ENCODE data around the gene ATM.
"Not testable (repeated sequence)": the region's sequence is repeated elsewhere in the genome, so short reads cannot be mapped to it uniquely, and the experiment has no call there.

Gene ATM

GRCh38 chr11:108369064-108369463 lies 146.2 kb downstream of the ATM start:
- TF ChIP-seq ZC3H10 (CRISPR knock-in tag; IDR thresholded peaks at IDR 0.05) (no peak), ISL1 (CRISPR knock-in tag; IDR thresholded peaks at IDR 0.05) (no peak), OSR1 (CRISPR knock-in tag; IDR thresholded peaks at IDR 0.05) (no peak)

GRCh38 chr11:108370315-108370714 lies 147.4 kb downstream of the ATM start:
- no peak for TF ChIP-seq ZC3H10 (CRISPR knock-in tag; IDR thresholded peaks at IDR 0.05)
- TF ChIP-seq ZNF565 (CRISPR knock-in tag; conservative IDR thresholded peaks at IDR 0.05; ENCODE audit: low read depth): no peak
- no peak for TF ChIP-seq ZNF8 (CRISPR knock-in tag; IDR thresholded peaks at IDR 0.05)
- TF ChIP-seq ZFP30 (CRISPR knock-in tag; IDR thresholded peaks at IDR 0.05): no peak
- TF ChIP-seq TOX (CRISPR knock-in tag; IDR thresholded peaks at IDR 0.05; ENCODE audit: borderline replicate concordance): no peak
- no peak for TF ChIP-seq PPARA (CRISPR knock-in tag; IDR thresholded peaks at IDR 0.05; ENCODE audit: borderline replicate concordance)
- no peak for TF ChIP-seq CSDC2 (CRISPR knock-in tag; IDR thresholded peaks at IDR 0.05)
- TF ChIP-seq OSR1 (CRISPR knock-in tag; IDR thresholded peaks at IDR 0.05): no peak
- TF ChIP-seq SNAI2 (CRISPR knock-in tag; IDR thresholded peaks at IDR 0.05): no peak
- no peak for TF ChIP-seq CREB5 (CRISPR knock-in tag; IDR thresholded peaks at IDR 0.05; ENCODE audit: low read depth)
- TF ChIP-seq PATZ1 (CRISPR knock-in tag; IDR thresholded peaks at IDR 0.05; ENCODE audit: borderline replicate concordance): no peak
- TF ChIP-seq BACH2 (CRISPR knock-in tag; IDR thresholded peaks at IDR 0.05; ENCODE audit: borderline replicate concordance): no peak
- no peak for TF ChIP-seq TCF4 (CRISPR knock-in tag; IDR thresholded peaks at IDR 0.05; ENCODE audit: borderline replicate concordance)
- no peak for ATAC-seq

More at GRCh38 chr11:108369064-108369463, 146.2 kb downstream of the ATM start:
- no peak for ATAC-seq

- TF ChIP-seq ESRRG (CRISPR knock-in tag; IDR thresholded peaks at IDR 0.05) (no peak), ZNF8 (CRISPR knock-in tag; IDR thresholded peaks at IDR 0.05) (no peak), PATZ1 (CRISPR knock-in tag; IDR thresholded peaks at IDR 0.05; ENCODE audit: borderline replicate concordance) (no peak), ZC3H10 (CRISPR knock-in tag; IDR thresholded peaks at IDR 0.05) (no peak), POU6F1 (CRISPR knock-in tag; IDR thresholded peaks at IDR 0.05; ENCODE audit: borderline replicate concordance, low read depth) (no peak), BACH2 (CRISPR knock-in tag; IDR thresholded peaks at IDR 0.05; ENCODE audit: borderline replicate concordance) (no peak), ISL1 (CRISPR knock-in tag; IDR thresholded peaks at IDR 0.05) (no peak), TSHZ2 (CRISPR knock-in tag; IDR thresholded peaks at IDR 0.05) (no peak), OSR1 (CRISPR knock-in tag; IDR thresholded peaks at IDR 0.05) (no peak), ARNTL (CRISPR knock-in tag; IDR thresholded peaks at IDR 0.05; ENCODE audit: borderline replicate concordance, low read depth) (no peak), ZNF70 (CRISPR knock-in tag; IDR thresholded peaks at IDR 0.05) (no peak), GLIS3 (CRISPR knock-in tag; IDR thresholded peaks at IDR 0.05) (no peak), RARB (CRISPR knock-in tag; IDR thresholded peaks at IDR 0.05) (no peak), CSRNP3 (CRISPR knock-in tag; IDR thresholded peaks at IDR 0.05) (no peak), PPARA (CRISPR knock-in tag; IDR thresholded peaks at IDR 0.05; ENCODE audit: borderline replicate concordance) (no peak), CSDC2 (CRISPR knock-in tag; IDR thresholded peaks at IDR 0.05) (no peak), ZNF565 (CRISPR knock-in tag; conservative IDR thresholded peaks at IDR 0.05; ENCODE audit: low read depth) (no peak), ZFP3 (CRISPR knock-in tag; IDR thresholded peaks at IDR 0.05) (no peak), CREB5 (CRISPR knock-in tag; IDR thresholded peaks at IDR 0.05; ENCODE audit: low read depth) (no peak), TCF4 (CRISPR knock-in tag; IDR thresholded peaks at IDR 0.05; ENCODE audit: borderline replicate concordance) (no peak)
- ATAC-seq: no peak
Measured at GRCh38 chr11:108370990-108371389, 148.1 kb downstream of the ATM start.

GRCh38 chr11:108373505-108373904 lies 150.6 kb downstream of the ATM start:
- ATAC-seq: not testable (repeated sequence)

Measured in SK-N-SH treated with all-trans-retinoic acid at 6 μM for 48 hours (cell line).